ENCODE data around the gene STK38. TPM values are rescaled to one million over a fixed set of nuclear protein-coding genes. Genes with fewer than 3 reads are reported as not detected.

The STK38 gene
- total RNA-seq, 1 donor from 2014 or later, result 22.3 TPM

DNA sequence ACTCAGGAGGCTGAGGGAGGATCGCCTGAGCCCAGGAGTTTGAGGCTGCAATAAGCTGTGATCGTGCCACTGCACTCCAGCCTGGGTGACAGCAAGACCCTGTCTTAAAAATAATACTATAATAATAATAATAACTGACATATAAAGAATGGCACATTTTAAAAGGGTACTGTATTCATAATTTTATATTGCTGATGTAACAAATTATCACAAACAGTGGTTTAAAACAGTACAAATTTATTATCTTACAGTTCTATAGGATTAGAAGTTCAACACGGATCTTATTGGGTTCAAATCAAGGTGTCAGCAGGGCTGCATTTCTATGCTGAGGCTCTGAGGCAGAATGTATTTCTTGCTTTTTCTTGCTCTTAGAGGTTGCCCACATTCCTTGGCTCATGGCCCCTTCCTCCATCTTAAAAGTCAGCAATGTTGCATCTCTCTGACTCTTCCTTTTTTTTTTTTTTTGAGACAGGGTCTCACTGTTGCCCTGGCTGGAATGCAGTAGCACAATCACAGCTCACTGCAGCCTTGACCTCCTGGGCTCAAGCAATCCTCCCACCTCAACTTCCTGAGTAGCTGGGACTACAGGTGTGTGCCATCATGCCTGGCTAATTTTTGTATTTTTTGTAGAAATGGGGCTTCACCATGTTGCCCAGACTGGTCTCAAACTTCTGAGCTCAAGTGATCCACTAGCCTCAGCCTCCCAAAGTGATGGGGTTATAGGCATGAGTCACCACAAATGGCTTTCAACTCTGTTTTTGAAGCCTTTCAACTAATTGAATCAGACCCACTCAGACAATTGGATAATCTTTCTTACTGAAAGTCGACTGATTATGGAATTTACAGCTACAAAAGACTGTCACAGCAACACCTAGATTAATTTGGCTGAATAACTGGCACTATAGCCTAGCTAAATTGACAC, 24.1 kb upstream of the STK38 start:
- TF ChIP-seq, protein P1, sequence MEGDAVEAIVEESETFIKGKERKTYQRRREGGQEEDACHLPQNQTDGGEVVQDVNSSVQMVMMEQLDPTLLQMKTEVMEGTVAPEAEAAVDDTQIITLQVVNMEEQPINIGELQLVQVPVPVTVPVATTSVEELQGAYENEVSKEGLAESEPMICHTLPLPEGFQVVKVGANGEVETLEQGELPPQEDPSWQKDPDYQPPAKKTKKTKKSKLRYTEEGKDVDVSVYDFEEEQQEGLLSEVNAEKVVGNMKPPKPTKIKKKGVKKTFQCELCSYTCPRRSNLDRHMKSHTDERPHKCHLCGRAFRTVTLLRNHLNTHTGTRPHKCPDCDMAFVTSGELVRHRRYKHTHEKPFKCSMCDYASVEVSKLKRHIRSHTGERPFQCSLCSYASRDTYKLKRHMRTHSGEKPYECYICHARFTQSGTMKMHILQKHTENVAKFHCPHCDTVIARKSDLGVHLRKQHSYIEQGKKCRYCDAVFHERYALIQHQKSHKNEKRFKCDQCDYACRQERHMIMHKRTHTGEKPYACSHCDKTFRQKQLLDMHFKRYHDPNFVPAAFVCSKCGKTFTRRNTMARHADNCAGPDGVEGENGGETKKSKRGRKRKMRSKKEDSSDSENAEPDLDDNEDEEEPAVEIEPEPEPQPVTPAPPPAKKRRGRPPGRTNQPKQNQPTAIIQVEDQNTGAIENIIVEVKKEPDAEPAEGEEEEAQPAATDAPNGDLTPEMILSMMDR (IDR thresholded peaks at IDR 0.05; ENCODE audit: insufficient read depth, low read length, poor library complexity, severe bottlenecking), result no peak

DNA sequence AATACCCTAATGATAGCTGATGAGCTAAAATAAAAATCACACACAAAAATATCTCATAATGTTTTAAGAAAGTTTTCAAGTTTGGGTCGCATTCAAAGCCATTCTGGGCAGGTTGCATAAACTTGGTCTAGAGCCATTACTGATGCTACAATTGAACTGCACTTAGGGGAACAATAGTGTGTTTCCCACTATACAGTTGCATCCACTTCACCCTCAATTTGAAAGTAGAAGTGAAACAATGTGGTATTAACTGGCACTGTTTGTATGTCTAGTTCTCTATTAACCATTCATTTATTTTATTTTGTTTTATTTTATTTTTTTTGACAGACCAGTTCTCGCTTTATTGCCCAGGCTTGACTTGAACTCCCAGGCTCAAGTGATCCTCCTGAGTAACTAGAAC, 23.0 kb upstream of the STK38 start:
- H3K36me3 ChIP-seq (ENCODE audit: control insufficient read depth, insufficient read depth, low read length), result no peaks in the 10 kb centered on the region
- TF ChIP-seq, protein P1 (IDR thresholded peaks at IDR 0.05; ENCODE audit: insufficient read depth, low read length, poor library complexity, severe bottlenecking), result no peak
- H3K27me3 ChIP-seq (ENCODE audit: control insufficient read depth, insufficient read depth, low read length), result no peaks in the 10 kb centered on the region
- H3K4me3 ChIP-seq (ENCODE audit: low read depth, low read length), result no peak overlapping the region
- no peak for DNase-seq (ENCODE audit: low read depth)

More for the DNA sequence above, 24.1 kb upstream of the STK38 start:
- Histone ChIP-seq H3K27me3 (ENCODE audit: control insufficient read depth, insufficient read depth, low read length) (no peaks in the 10 kb centered on the region), H3K4me3 (ENCODE audit: low read depth, low read length) (no peak overlapping the region), H3K36me3 (ENCODE audit: control insufficient read depth, insufficient read depth, low read length) (no peaks in the 10 kb centered on the region)
- no peak for DNase-seq (ENCODE audit: low read depth)

DNA sequence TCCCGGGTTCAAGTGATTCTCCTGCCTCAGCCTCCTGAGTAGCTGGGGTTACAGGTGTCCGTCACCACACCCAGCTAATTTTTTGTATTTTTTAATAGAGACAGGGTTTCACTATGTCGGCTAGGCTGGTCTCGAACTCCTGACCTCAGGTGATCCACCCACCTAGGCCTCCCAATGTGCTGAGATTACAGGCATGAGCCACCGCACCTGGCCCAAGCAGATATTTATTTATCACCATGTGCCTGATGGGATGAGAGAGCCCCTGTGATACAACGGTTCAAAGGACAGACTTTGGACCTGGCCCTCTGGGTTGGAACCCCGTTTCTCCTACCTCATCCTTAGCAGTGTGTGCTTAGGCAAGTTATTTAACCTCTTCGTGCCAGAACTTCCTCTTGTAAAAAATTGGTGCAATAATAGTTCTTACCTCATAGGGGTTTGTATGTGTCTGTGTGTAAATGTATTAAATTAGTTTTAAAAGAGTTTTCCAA, 19.2 kb upstream of the STK38 start:
- Histone ChIP-seq H3K27me3 (ENCODE audit: control insufficient read depth, insufficient read depth, low read length) (no peaks in the 10 kb centered on the region), H3K4me3 (ENCODE audit: low read depth, low read length) (no peak overlapping the region), H3K36me3 (ENCODE audit: control insufficient read depth, insufficient read depth, low read length) (no peaks in the 10 kb centered on the region)
- DNase-seq (ENCODE audit: low read depth), result no peak
- TF ChIP-seq, protein P1 (IDR thresholded peaks at IDR 0.05; ENCODE audit: insufficient read depth, low read length, poor library complexity, severe bottlenecking), result no peak

DNA sequence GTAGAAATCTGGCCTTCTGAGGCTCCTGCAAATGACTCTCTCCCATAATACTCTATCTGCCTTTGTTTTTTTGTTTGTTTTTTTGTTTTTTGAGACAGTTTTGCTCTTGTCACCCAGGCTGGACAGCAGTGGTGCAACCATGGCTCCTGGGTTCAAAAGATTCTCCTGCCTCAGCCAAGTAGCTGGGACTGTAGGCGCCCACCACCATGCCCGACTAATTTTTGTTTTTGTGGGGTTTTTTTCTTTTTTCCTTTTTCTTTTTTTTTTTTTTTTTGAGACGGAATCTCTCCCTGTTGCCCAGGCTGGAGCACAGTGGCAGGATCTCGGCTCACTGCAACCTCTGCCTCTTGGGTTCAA, 16.6 kb upstream of the STK38 start:
- Histone ChIP-seq H3K4me3 (ENCODE audit: low read depth, low read length) (no peak overlapping the region), H3K27me3 (ENCODE audit: control insufficient read depth, insufficient read depth, low read length) (no peaks in the 10 kb centered on the region), H3K36me3 (ENCODE audit: control insufficient read depth, insufficient read depth, low read length) (no peaks in the 10 kb centered on the region)
- TF ChIP-seq, protein P1 (IDR thresholded peaks at IDR 0.05; ENCODE audit: insufficient read depth, low read length, poor library complexity, severe bottlenecking), result no peak
- DNase-seq (ENCODE audit: low read depth), result no peak

DNA sequence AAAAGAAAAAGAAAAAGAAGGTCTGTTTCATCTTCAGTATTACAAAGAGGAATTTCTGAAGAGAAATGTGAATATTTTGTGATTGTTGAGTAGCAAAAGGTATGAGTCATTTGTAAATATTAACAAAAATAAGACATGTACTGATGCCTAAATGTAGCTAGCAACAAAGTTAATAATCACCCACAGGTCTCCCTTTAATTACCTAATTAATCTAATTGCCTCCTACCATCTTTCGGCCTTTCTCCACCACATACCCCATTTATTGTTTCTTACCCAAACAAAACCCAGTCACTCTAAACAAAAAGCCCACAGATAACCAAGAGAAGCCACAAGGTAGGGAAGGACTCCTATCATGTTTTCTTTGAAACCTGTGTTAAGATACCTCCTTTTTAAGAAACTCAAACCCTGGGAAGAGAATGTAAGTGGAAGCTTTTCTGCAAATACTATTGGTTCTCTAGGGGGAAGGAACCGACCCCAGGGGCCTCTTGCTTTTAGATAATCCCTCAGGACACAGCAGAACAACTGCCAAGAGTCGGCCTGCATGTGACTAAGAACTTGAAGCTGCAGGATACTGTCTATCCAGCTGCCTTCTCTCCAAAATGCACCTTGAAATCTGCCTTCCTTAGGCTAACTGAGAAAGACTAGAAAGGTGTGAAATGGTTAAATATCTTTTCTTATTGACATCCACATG, 16.1 kb upstream of the STK38 start:
- H3K27me3 ChIP-seq (ENCODE audit: control insufficient read depth, insufficient read depth, low read length), result no peaks in the 10 kb centered on the region
- H3K4me3 ChIP-seq (ENCODE audit: low read depth, low read length), result no peak overlapping the region
- TF ChIP-seq, protein P1 (IDR thresholded peaks at IDR 0.05; ENCODE audit: insufficient read depth, low read length, poor library complexity, severe bottlenecking), result no peak
- DNase-seq (ENCODE audit: low read depth), result no peak
- no peaks in the 10 kb centered on the region for H3K36me3 ChIP-seq (ENCODE audit: control insufficient read depth, insufficient read depth, low read length)

Measured in kidney epithelial cell (primary cell).